HL-60 (cell line): ENCODE measurements around the gene WDR35.

Source experiments
- DNase-seq, 2 experiments: peaks; one replicate each; pipeline ENCODE4 v3.0.0-alpha.2; 2010 to 2020; ENCODE audit warnings: low read depth in 1 of 2, low spot score in 1 of 2
- H3K27ac ChIP-seq: fragments of 250-450 bp; sonication (Bioruptor Pico); replicated peaks from 2 replicates; pipeline ENCODE4 v1.5.1; 2020; ENCODE audit warnings: mild to moderate bottlenecking, moderate library complexity
- H3K27me3 ChIP-seq: fragments of 250-450 bp; sonication (Bioruptor Pico); 2 replicates; pipeline ENCODE4 v1.5.1; 2021; ENCODE audit warnings: mild to moderate bottlenecking, moderate library complexity; ENCODE audit not compliant: insufficient read depth, poor library complexity, severe bottlenecking
- H3K4me3 ChIP-seq: replicated peaks from 2 replicates; pipeline ENCODE4 v1.5.1; 2011; ENCODE audit warnings: mild to moderate bottlenecking, control low read depth, low read length; ENCODE audit not compliant: insufficient read depth
- CTCF ChIP-seq: IDR thresholded peaks from one replicate; pipeline ENCODE4 v1.5.1; 2011; ENCODE audit warnings: low read length, control low read depth, inconsistent platforms; ENCODE audit not compliant: insufficient read depth
- GABPA ChIP-seq: IDR thresholded peaks from 2 replicates; pipeline ENCODE4 v1.6.1; 2012; ENCODE audit warnings: low read depth
- POLR2AphosphoS5 ChIP-seq: IDR thresholded peaks from 2 replicates; pipeline ENCODE4 v1.6.1; 2012; ENCODE audit warnings: low read depth
- REST ChIP-seq: IDR thresholded peaks from 2 replicates; pipeline ENCODE4 v1.6.1; 2012; ENCODE audit warnings: low read depth; ENCODE audit not compliant: insufficient replicate concordance
- SPI1 ChIP-seq: IDR thresholded peaks from 2 replicates; pipeline ENCODE4 v1.6.1; 2012; ENCODE audit warnings: low read depth, mild to moderate bottlenecking, borderline replicate concordance

Gene WDR35

GRCh38 chr2:20025065-20025786 is 35.3 kb upstream of the WDR35 start:
- Histone ChIP-seq H3K27me3 (no peaks in the 10 kb centered on the region), H3K4me3 (no peak overlapping the region), H3K27ac (no peak overlapping the region)
- no peak for DNase-seq
- TF ChIP-seq REST (no peak), GABPA (no peak), POLR2AphosphoS5 (no peak), SPI1 (no peak), CTCF (no peak)

GRCh38 chr2:20023688-20024087 is 33.8 kb upstream of the WDR35 start:
- TF ChIP-seq CTCF (no peak), SPI1 (no peak)

GRCh38 chr2:20021405-20022009 is 31.6 kb upstream of the WDR35 start:
- Histone ChIP-seq H3K27me3 (no peaks in the 10 kb centered on the region), H3K4me3 (no peak overlapping the region), H3K27ac (no peak overlapping the region)
- DNase-seq, result peak; percentile 7 to 42
- TF ChIP-seq REST (no peak), CTCF (no peak), POLR2AphosphoS5 (no peak), GABPA (no peak), SPI1 (no peak)

More at GRCh38 chr2:20023688-20024087, 33.8 kb upstream of the WDR35 start:
- Histone ChIP-seq H3K27ac (no peak overlapping the region), H3K27me3 (no peaks in the 10 kb centered on the region), H3K4me3 (no peak overlapping the region)
- DNase-seq, result no peak

GRCh38 chr2:20019747-20020146 is 29.8 kb upstream of the WDR35 start:
- Histone ChIP-seq H3K27me3 (no peaks in the 10 kb centered on the region), H3K4me3 (no peak overlapping the region), H3K27ac (no peak overlapping the region)
- TF ChIP-seq REST (no peak), GABPA (no peak), POLR2AphosphoS5 (no peak), CTCF (no peak), SPI1 (no peak)
- no peak for DNase-seq
